ENCODE results near the gene CNPY1. TPM values are rescaled to one million over a fixed set of nuclear protein-coding genes. Genes with fewer than 3 reads are reported as not detected.

CNPY1 gene
- total RNA-seq, 2 experiments from 2014 or later: not detected

Other genes starting within 250 kb of the CNPY1 start
- 10 to 100 TPM; 73.1 to 75.0 TPM for gene INSIG1, start 248.7 kb downstream of the CNPY1 start, total RNA-seq
- gene EN2, start 88.4 kb downstream of the CNPY1 start, total RNA-seq: not detected
- gene RBM33, start 98.1 kb upstream of the CNPY1 start, total RNA-seq: 100 to 1,000 TPM; 119 to 122 TPM

All from activated naive CD8-positive, alpha-beta T cell treated with anti-CD3 and anti-CD28 coated beads, Interleukin-2, amount 10 ng/mL, durations not matched to agents 7 days and 5 days (primary cell).